Natural killer cell (primary cell): Measurements from ENCODE around the gene SPEF2. TPM values are rescaled to one million over a fixed set of nuclear protein-coding genes. Genes with fewer than 3 reads are reported as not detected.

Experiments used
- ATAC-seq, 3 donors: fragments of 150-1000 bp in 2 of 3; fragments of 200-7000 bp in 1 of 3; cut with Tn5 transposase; 1 replicate in 1 of 3; 2 replicates in 2 of 3; pipeline ENCODE4 v1.10.0; 2021; ENCODE audit warnings: mild to moderate bottlenecking in 2 of 3, moderate library complexity in 2 of 3
- DNase-seq, 2 donors: peaks; one replicate each; pipeline versions ENCODE4 v3.0.0 to v3.0.0-alpha.2; 2013 to 2021; ENCODE audit warnings: mixed read lengths in 1 of 2
- H3K27ac ChIP-seq: one replicate; pipeline ENCODE4 v1.5.1; 2013; ENCODE audit warnings: mild to moderate bottlenecking, low read length
- H3K27me3 ChIP-seq: one replicate; pipeline ENCODE4 v1.6.1; 2013; ENCODE audit warnings: low read length; ENCODE audit not compliant: control insufficient read depth, insufficient read depth
- H3K36me3 ChIP-seq: one replicate; pipeline ENCODE4 v1.6.1; 2013; ENCODE audit warnings: low read length; ENCODE audit not compliant: control insufficient read depth, insufficient read depth
- H3K4me1 ChIP-seq: one replicate; pipeline ENCODE4 v1.6.1; 2013; ENCODE audit warnings: low read length; ENCODE audit not compliant: control insufficient read depth, insufficient read depth
- H3K4me3 ChIP-seq: one replicate; pipeline ENCODE4 v1.5.1; 2013; ENCODE audit warnings: low read length
- H3K9me3 ChIP-seq: one replicate; pipeline ENCODE4 v1.6.1; 2013; ENCODE audit warnings: low read length; ENCODE audit not compliant: control insufficient read depth, insufficient read depth
- H3K27ac Mint-ChIP-seq, 2 donors: one replicate each; pipeline ENCODE4 v1.8.0; 2022; ENCODE audit warnings: mild to moderate bottlenecking in 2 of 2, mixed read lengths in 2 of 2, moderate library complexity in 1 of 2
- H3K27me3 Mint-ChIP-seq, 2 donors: one replicate each; pipeline ENCODE4 v1.8.0; 2022; ENCODE audit warnings: low read depth in 2 of 2, mixed read lengths in 2 of 2
- H3K36me3 Mint-ChIP-seq: one replicate; pipeline ENCODE4 v1.8.0; 2022; ENCODE audit warnings: mixed read lengths
- H3K4me1 Mint-ChIP-seq, 2 donors: one replicate each; pipeline ENCODE4 v1.8.0; 2022; ENCODE audit warnings: mixed read lengths in 2 of 2
- H3K4me3 Mint-ChIP-seq: one replicate; pipeline ENCODE4 v1.8.0; 2022; ENCODE audit warnings: mild to moderate bottlenecking, moderate library complexity, mixed read lengths
- H3K9me3 Mint-ChIP-seq, 2 donors: one replicate each; pipeline ENCODE4 v1.8.0; 2022; ENCODE audit warnings: mixed read lengths in 2 of 2
- CTCF ChIP-seq: fragments of 200-600 bp; IDR thresholded peaks from one replicate; pipeline ENCODE4 v1.8.0; 2022; ENCODE audit warnings: antibody characterized with exemption
- WGBS: methylation state at CpG from one replicate; pipeline ENCODE4 v1.1.7; 2013; ENCODE audit warnings: missing lambda C conversion rate; ENCODE audit not compliant: insufficient coverage; 5-methylcytosine and 5-hydroxymethylcytosine counted together
- intact Hi-C: fragments of 100-400 bp; cut with micrococcal nuclease; formaldehyde crosslinking; loops from one replicate; pipeline ENCODE4 v1.14.2; 2022
- total RNA-seq, 4 donors: library from RNA; stranded (reverse); fragments of 120-200 nt in 1 of 4; gene quantifications; one replicate each; pipeline versions ENCODE4 v1.2.3 to v1.2.4, GENCODE V29; 2013 to 2022

Gene SPEF2
- total RNA-seq, 3 donors from 2014 or later (not counting 1 experiment from before 2014, with no cell fraction given): 6.2 to 13.1 (median 8.5) TPM

- Mint-ChIP-seq H3K27ac (no peak overlapping the region), H3K9me3 (no peaks in the 10 kb centered on the region), H3K27me3 (peaks cover 0 to 6% of the 10 kb centered on the region in 2 donors), H3K4me3 (no peak overlapping the region), H3K4me1 (peaks cover 7 to 17% of the 10 kb centered on the region in 2 donors), H3K36me3 (no peaks in the 10 kb centered on the region)
- no peak for TF ChIP-seq CTCF
- 100% methylated on average over 1 of the region's 3 CpGs for WGBS
- DNase-seq (no peak), ATAC-seq (no peak)
- intact Hi-C loops: no loop called here
- H3K27ac ChIP-seq: no peak overlapping the region
- H3K4me3 ChIP-seq: no peak overlapping the region
- H3K9me3 ChIP-seq: no peaks in the 10 kb centered on the region
- H3K27me3 ChIP-seq: no peaks in the 10 kb centered on the region
- H3K36me3 ChIP-seq: no peaks in the 10 kb centered on the region
- peaks cover 9% of the 10 kb centered on the region for H3K4me1 ChIP-seq
Observed at GRCh38 chr5:35781181-35781790, 163.6 kb downstream of the SPEF2 start.

- TF ChIP-seq CTCF: no peak
- H3K27ac ChIP-seq: no peak overlapping the region
- no peaks in the 10 kb centered on the region for H3K9me3 ChIP-seq
- ATAC-seq: no peak
- Mint-ChIP-seq H3K4me3 (no peak overlapping the region), H3K36me3 (no peaks in the 10 kb centered on the region), H3K4me1 (peaks cover 12 to 13% of the 10 kb centered on the region in 2 donors), H3K27me3 (peaks cover 0 to 6% of the 10 kb centered on the region in 2 donors), H3K9me3 (no peaks in the 10 kb centered on the region), H3K27ac (no peak overlapping the region)
- no peaks in the 10 kb centered on the region for H3K36me3 ChIP-seq
- DNase-seq: no peak
- no peaks in the 10 kb centered on the region for H3K27me3 ChIP-seq
- WGBS: 100% methylated on average over 1 of the region's 1 CpG
- H3K4me1 ChIP-seq: peaks cover 7% of the 10 kb centered on the region
- intact Hi-C loops: no loop called here
- H3K4me3 ChIP-seq: no peak overlapping the region
Observed at GRCh38 chr5:35783551-35783950, 165.9 kb downstream of the SPEF2 start.

GRCh38 chr5:35785601-35786085 is 168.0 kb downstream of the SPEF2 start:
- DNase-seq: no peak
- H3K27ac Mint-ChIP-seq: no peak overlapping the region
- H3K27ac ChIP-seq: no peak overlapping the region
- peaks cover 12 to 13% of the 10 kb centered on the region in 2 donors for H3K4me1 Mint-ChIP-seq
- no peaks in the 10 kb centered on the region for H3K36me3 Mint-ChIP-seq
- no peaks in the 10 kb centered on the region for H3K9me3 ChIP-seq
- H3K4me3 Mint-ChIP-seq: no peak overlapping the region
- TF ChIP-seq CTCF: no peak
- H3K4me3 ChIP-seq: no peak overlapping the region
- intact Hi-C loops: no loop called here
- peaks cover 7% of the 10 kb centered on the region for H3K4me1 ChIP-seq
- peaks cover 0 to 6% of the 10 kb centered on the region in 2 donors for H3K27me3 Mint-ChIP-seq
- WGBS: 81% methylated on average over 4 of the region's 4 CpGs
- H3K36me3 ChIP-seq: no peaks in the 10 kb centered on the region
- ATAC-seq: no peak
- no peaks in the 10 kb centered on the region for H3K27me3 ChIP-seq
- no peaks in the 10 kb centered on the region for H3K9me3 Mint-ChIP-seq

- H3K27ac ChIP-seq: no peak overlapping the region
Observed at GRCh38 chr5:35788724-35789123, 171.1 kb downstream of the SPEF2 start.

More at GRCh38 chr5:35788724-35789123, 171.1 kb downstream of the SPEF2 start:
- peaks cover 12 to 13% of the 10 kb centered on the region in 2 donors for H3K4me1 Mint-ChIP-seq
- no peaks in the 10 kb centered on the region for H3K9me3 ChIP-seq
- no peak overlapping the region for H3K4me3 Mint-ChIP-seq
- peaks cover 0 to 6% of the 10 kb centered on the region in 2 donors for H3K27me3 Mint-ChIP-seq
- ATAC-seq: no peak
- no peak for DNase-seq
- intact Hi-C loops: no loop called here
- WGBS: 87% methylated on average over 2 of the region's 4 CpGs
- H3K27me3 ChIP-seq: no peaks in the 10 kb centered on the region
- no peak for TF ChIP-seq CTCF
- no peak overlapping the region for H3K4me3 ChIP-seq
- no peak overlapping the region for H3K27ac Mint-ChIP-seq
- H3K4me1 ChIP-seq: peaks cover 7% of the 10 kb centered on the region
- H3K9me3 Mint-ChIP-seq: no peaks in the 10 kb centered on the region
- H3K36me3 Mint-ChIP-seq: no peaks in the 10 kb centered on the region
- no peaks in the 10 kb centered on the region for H3K36me3 ChIP-seq
